T-helper 1 cell (primary cell): ENCODE results near the gene SYNDIG1.

Experiments used
- DNase-seq, 5 donors: peaks; one replicate each; pipeline ENCODE4 v3.0.0-alpha.2; 2012 to 2020

Gene SYNDIG1

GRCh38 chr20:24588047-24588635, 118.7 kb downstream of the SYNDIG1 start:
- DNase-seq: no peak

DNA sequence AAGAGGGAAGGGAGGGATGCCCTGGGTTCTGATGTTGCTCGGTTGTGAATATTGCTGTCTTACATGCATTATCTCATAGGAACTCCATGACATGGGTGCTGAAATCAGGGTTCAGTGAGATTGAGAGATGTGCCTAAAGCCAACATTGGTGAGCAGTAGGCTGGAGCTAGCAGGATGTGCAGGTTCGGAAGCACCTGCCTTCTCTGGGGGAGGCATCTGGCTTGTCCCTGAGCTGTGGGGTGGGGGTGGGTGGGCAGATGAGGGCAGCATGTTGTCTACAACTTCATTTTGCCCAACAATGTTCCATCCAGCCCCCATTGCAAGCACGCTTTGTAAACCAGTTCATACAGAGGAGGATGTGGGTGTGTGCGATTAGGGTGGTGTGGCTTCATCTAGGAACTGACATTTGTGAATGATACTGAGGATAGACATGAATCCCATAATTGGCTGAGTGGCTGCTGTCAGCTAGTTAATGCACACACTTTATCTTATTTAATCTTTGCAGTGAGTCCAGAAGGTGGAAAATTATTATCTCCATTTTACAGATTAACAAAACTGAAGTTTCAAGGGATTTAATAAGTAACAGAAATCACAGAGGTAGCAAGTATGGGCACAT, 119.4 kb downstream of the SYNDIG1 start:
- no peak for DNase-seq

DNA sequence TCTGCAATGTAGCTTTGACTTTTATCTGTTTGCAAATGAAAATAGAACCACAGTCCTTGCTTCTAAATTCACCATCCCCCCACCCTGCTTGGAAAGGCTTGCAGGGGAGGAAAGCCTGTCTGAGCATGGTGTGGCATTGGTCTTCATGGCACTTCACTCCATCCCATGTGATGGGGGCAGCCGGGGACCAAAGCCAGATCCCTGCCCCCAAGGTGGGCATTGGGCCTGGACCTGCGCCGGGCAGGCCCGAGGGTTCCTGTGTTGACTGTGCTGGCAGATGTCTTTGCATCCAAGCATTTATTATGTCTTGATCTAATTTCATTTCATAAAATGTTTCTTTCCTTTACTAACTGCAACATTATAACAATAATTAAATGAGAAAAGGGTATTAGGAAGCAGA, 120.0 kb downstream of the SYNDIG1 start:
- no peak for DNase-seq

DNA sequence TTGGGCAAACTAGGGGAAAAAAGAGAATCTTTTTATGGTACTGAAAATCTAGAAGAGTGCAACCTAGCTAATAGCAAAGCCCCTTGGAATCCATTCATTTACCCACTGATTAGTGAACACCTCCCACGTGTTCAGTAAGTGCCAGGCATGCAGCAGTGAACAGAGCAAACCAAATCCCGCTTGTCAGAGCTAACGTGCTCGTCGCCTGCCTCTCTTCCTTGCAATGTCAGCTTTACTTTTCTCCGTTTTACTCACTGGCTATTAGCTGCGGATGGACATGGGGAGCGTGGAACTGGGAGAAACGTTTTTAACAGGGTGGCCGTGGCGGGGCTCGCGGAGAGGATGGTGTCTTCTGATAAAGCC, 120.4 kb downstream of the SYNDIG1 start:
- no peak for DNase-seq

GRCh38 chr20:24590178-24590982, 121.0 kb downstream of the SYNDIG1 start:
- no peak for DNase-seq

- DNase-seq: no peak
Observed at GRCh38 chr20:24597051-24597450, 127.6 kb downstream of the SYNDIG1 start.

DNA sequence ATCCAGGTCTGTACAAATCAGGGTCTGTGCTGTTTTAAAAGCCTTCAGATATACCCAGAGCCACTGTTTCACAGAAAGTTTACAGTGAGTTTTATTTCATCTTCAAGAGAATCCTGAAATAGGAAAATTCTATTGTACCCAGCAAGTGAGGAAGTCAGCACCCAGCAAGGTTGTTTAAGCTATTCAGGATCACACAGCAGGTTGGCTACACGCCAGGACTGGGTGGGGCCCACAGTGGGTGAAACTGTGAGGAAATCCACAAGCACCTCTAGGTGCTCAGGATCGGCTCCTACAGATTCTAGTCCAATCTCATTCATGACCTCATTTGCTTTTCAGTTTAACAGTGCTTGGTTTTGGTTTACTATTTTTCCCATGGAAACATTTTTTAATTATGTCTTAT, 128.9 kb downstream of the SYNDIG1 start:
- no peak for DNase-seq

GRCh38 chr20:24598996-24599395, 129.6 kb downstream of the SYNDIG1 start:
- DNase-seq: no peak

GRCh38 chr20:24600012-24600411, 130.6 kb downstream of the SYNDIG1 start:
- DNase-seq: no peak

GRCh38 chr20:24603454-24603853, 134.0 kb downstream of the SYNDIG1 start:
- no peak for DNase-seq

DNA sequence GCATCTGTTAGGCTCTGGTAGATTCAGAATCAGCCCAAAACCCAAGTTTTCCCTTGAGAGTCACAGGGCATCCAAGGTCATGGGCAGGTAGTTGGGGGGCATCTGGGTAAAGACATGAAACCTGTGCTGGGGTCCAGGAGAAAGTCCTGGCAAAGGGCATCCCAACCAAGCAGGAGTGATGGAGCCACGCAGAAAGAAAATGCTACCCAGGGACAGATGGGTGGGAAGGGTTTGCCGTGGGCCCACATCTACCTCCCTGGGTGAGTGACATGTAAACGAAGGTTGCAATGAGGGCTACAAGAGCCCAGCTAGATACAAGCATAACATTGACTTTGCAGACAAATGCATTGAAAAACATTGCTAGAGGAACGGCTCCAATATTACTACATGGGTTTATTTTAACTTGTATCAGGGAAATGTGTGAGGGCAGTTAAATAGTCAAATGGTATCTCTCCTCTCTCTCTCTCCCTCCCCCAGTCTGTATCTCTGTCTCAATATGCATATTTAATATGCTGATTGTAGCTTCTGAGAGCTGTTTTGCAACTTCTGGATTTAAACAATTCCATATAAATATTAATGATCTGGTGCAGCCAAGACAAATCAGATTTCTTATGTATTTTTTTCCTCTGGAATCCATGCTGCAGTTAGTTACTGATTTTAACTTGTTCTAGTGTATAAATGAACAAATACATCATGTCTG, 135.7 kb downstream of the SYNDIG1 start:
- no peak for DNase-seq

- DNase-seq: no peak
Observed at GRCh38 chr20:24605937-24606455, 136.6 kb downstream of the SYNDIG1 start.

GRCh38 chr20:24607402-24607801, 138.0 kb downstream of the SYNDIG1 start:
- no peak for DNase-seq

DNA sequence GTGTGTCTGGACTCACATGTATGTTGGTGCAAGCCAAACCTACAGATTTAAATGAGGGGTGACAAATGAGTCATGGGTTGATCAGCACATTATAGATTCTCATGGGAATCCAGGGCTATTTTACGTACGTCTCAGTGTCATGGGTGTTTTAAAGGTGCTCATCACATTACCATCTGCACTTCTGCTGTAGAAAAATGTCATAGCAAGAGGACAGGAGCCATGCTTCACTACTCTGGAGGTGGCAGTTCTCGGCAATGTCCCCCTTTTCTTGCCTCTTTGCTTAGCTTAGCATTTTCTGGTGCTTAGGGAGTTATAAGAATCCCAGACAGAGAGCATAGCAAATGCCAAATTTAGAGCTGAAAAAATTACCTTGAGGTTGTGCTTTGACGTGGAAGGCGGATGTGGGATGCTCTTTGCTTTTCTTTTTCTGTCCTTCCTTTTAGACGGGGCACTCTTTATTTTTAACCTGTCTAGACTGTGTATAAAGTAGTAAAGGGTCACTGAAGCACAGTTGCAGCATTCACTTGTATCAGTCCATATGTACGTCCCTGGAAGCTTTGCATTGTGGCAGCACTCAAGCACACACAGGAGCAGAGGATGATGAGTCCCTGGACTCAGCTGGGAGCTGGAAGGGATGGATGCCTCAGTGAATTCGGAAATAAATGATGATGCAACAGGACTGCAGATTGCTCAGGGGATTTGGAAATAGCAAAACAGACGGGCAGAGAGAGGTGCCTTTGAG, 139.7 kb downstream of the SYNDIG1 start:
- DNase-seq: no peak

GRCh38 chr20:24609757-24610156, 140.3 kb downstream of the SYNDIG1 start:
- no peak for DNase-seq

DNA sequence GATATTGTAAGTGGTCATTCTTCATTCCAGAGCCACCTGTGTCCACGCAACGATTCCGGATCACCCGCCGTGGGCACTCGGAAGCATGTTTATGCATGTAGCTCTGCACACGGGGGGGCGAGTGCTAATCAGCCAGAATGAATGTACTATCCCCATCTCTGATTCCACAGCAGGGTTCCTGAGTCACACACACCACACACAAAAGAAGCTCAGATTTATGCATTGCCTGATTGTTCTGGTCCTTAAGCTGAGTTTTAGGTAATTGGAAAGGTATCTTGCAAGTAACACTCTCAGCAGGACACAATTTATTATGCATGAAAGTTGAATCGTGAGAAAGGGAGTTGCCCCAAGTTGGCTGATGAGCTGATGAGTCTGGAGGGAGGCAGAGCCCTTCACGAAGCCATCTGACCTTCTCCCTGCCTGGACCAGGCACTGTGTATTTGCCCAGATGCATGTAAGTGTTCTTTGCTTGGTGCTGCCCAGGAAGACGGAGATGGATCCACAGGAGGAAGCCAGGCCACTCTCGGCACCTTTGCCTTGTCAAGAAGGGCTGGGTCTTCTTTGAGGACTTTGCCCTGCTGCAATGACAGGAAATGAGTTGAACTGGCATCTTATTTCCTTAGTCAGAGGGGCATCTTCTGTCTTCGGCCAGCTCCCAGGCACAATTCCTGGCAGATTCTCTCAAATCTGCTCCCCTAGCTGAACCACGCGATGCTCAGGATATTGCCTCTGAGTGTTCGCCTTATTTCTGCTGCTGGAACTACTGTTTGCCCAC, 141.1 kb downstream of the SYNDIG1 start:
- DNase-seq: no peak

DNA sequence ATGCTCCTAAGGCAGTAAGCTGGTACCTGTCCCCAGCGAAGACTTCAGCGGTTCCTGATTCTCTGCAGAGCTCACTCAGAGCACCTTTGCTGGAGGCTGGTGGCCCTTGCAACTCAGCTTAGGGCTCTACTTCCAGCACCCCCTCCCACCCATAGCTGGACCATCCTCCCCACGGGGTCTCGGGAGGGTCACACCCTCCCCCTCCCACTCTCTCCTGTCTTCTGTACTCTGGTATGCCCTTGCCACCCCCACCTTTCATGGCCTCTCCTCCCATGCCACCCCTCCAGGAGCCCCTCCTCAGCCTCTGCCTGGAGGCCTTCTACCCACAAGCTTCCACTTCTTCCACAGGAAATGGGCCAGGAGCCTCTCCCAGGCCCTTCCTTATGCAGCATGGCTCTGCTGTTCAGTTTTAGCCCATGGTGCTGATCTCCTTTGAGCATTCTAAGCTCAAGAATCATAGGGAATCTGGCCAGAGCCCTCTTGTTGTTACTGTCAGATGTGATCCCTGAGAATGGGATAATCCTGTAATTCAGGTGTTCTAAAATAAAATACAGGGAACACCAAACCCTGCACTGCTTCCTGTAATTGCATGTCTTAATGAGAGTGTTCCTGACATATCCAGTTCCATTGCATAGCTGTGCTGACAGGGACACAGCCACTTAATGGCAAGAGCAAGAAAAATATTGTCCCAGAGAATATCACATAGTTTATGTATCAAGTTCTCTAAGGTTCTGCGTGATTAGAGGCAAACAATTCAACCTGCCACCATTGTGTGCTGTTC, 142.1 kb downstream of the SYNDIG1 start:
- no peak for DNase-seq

DNA sequence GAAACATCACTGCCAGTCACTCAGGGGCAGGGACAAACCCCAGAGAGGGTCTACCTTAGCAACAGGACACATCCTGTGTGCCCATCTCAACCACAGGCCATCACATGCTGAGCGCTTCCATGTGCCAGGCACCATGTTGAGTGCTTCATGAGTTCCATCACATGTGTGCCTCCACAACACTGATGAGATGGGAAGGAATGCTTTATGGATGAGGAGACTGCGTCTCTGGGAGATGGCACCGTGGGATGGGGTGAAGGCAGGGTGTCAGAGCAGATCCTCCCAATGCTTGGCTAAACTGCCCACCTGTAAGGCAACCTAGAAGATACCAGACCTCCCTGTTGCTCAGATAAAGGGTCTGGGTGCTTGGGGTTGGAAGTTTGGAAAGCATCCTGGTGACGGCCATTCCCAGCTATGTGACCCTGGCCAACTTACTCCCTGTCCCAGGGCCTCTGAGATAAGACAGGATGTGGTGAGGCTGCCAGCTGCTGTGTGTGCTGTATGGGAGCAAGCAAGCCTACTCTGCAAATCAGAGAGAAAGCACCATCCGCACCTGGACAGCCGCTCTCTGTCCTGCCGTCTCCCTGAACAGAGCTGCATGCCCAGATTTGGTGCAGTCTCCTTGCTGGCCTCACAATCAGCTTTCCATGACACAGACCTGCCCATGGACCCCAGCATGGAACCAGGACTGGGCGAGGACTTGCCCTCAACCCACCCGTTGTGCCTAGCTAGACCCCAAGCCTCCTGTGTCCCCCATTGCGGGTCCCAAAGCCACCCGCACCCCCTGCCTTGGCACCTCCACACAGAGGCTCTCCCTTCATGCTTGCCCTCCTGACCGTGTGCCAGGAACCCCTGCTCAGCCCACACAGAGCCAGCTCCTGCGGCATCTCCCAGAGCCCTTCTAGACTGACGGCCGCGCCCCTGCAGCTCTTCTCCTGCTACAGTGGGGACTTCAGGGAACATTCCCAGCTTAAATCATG, 143.7 kb downstream of the SYNDIG1 start:
- DNase-seq: no peak

DNA sequence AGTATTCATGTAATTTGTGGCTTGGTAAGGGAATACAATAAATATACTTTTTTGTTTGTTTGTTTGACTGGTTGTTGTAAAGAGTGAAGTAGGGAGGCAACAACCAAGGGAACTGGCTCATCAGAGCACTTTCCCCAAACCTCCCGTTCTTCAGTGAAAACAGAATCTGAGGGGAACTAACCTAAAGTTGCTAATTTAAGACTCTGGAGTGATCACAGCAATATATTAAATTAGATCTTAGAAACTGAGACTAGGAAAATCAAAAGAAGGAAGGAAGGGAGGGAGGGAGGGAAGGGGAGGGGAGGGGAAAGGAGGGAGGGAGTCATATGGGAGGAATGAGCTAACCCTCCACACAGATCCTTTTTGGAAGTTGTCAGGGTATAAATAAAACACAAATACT, 144.9 kb downstream of the SYNDIG1 start:
- no peak for DNase-seq

GRCh38 chr20:24615353-24615752, 145.9 kb downstream of the SYNDIG1 start:
- no peak for DNase-seq
